ENCODE measurements around the gene SLC22A7. TPM values are rescaled to one million over a fixed set of nuclear protein-coding genes. Genes with fewer than 3 reads are reported as not detected.

SLC22A7 gene
- polyA plus RNA-seq, 1 donor (not counting 4 experiments of a cell fraction or from before 2014, with no cell fraction given), result not detected

DNA sequence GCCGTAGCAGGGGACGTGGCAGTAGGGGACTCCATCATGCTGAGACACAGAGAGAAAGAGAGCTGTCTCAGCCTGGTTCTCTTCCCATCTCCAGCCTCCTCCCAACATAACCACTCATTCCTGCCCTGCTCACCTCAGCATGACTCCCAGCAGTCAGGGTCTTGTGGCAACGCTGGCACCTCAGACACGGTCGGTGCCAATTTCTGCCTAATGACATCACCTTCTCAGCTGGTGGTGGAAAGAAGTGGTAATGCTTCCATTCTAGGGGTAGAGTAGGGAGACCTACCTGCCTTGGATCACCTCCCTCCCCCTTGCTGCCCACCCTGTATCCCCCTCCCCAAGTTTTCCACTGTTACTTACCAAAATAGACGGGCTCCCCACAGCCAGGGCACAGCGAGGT is 8.0 kb downstream of the SLC22A7 start:
- Histone ChIP-seq H2AFZ (ENCODE audit: control insufficient read depth, low read length) (no peak overlapping the region), H3K9me1 (ENCODE audit: control insufficient read depth, extremely low read depth, insufficient read depth, low read length) (no peaks in the 10 kb centered on the region), H3K4me1 (ENCODE audit: control insufficient read depth, extremely low read depth, insufficient read depth, low read length) (peaks cover 7% of the 10 kb centered on the region), H3K27ac (ENCODE audit: control insufficient read depth, insufficient read depth, low read length) (no peak overlapping the region), H4K20me1 (ENCODE audit: control insufficient read depth, extremely low read depth, insufficient read depth, low read length) (no peaks in the 10 kb centered on the region), H3K9me3 (ENCODE audit: control insufficient read depth, low read depth, low read length) (no peaks in the 10 kb centered on the region), H3K4me3 (ENCODE audit: control insufficient read depth in 2 of 3, extremely low read depth in 1 of 3, insufficient read depth in 2 of 3, low read depth in 1 of 3, low read length in 3 of 3) (no peak overlapping the region), H3K79me2 (ENCODE audit: control insufficient read depth, insufficient read depth, low read length) (no peaks in the 10 kb centered on the region), H3K36me3 (ENCODE audit: control insufficient read depth in 2 of 2, extremely low read depth in 1 of 2, insufficient read depth in 2 of 2, low read length in 2 of 2) (no peaks in the 10 kb centered on the region), H3K27me3 (ENCODE audit: control insufficient read depth, extremely low read depth, insufficient read depth, low read length) (peaks cover 2% of the 10 kb centered on the region), H3K9ac (ENCODE audit: control insufficient read depth, extremely low read depth, insufficient read depth, low read length) (no peak overlapping the region), H3K4me2 (ENCODE audit: control insufficient read depth, extremely low read depth, insufficient read depth, low read depth, low read length) (no peak overlapping the region)
- no peak for TF ChIP-seq EZH2 (IDR thresholded peaks at IDR 0.05; ENCODE audit: low read length)
- TF ChIP-seq CTCF (optimal IDR thresholded peaks at IDR 0.05 in 1 of 3, IDR thresholded peaks at IDR 0.05 in 1 of 3, conservative IDR thresholded peaks at IDR 0.05 in 1 of 3; ENCODE audit: extremely low read depth in 1 of 3, insufficient read depth in 2 of 3, low read length in 3 of 3), result no peak
- FAIRE-seq, result no peak
- DNase-seq (ENCODE audit: low read depth, low spot score), result no peak
- dilution Hi-C loops (cut with MboI; ENCODE audit: extremely low pct_ligation_motif_present, low sequenced_read_pairs), result no loop called here

DNA sequence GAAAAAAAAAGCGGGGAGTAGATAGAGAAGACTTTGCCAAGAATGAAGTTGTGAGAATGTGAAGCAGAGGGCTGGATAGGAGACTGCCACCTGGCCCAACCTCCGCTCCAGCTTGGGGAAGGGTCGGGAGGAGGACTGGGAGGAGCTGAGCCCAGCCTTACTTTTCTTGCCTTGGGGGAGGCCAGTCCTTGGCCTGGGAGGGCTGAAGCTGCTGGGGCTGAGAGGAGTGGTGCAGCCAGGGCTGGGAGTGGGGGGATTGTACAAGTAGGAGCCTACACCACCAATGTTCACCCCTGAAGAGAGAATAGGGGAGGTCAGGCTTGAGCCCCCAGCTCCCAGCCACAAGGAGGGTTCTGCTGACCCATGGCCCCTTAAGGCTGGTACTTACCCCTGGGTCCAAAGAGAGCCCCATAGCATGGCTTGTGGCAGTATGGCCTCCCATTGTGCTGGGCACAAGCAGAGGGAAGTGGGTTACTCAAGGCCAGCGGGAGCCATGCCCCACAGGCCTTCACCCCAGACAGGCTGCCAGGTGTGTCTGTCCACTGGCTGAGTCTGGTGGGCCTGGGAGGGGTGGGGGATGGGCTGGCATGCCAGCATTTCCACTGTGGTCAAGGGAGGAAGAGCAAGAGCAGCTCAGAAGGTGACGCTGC is 9.5 kb downstream of the SLC22A7 start:
- H3K4me1 ChIP-seq (ENCODE audit: control insufficient read depth, extremely low read depth, insufficient read depth, low read length), result peaks cover 7% of the 10 kb centered on the region
- no peak for TF ChIP-seq CTCF (optimal IDR thresholded peaks at IDR 0.05 in 1 of 3, IDR thresholded peaks at IDR 0.05 in 1 of 3, conservative IDR thresholded peaks at IDR 0.05 in 1 of 3; ENCODE audit: extremely low read depth in 1 of 3, insufficient read depth in 2 of 3, low read length in 3 of 3)
- TF ChIP-seq EZH2 (IDR thresholded peaks at IDR 0.05; ENCODE audit: low read length), result no peak
- no peaks in the 10 kb centered on the region for H3K9me3 ChIP-seq (ENCODE audit: control insufficient read depth, low read depth, low read length)
- no peaks in the 10 kb centered on the region for H3K79me2 ChIP-seq (ENCODE audit: control insufficient read depth, insufficient read depth, low read length)
- no peak overlapping the region for H3K4me2 ChIP-seq (ENCODE audit: control insufficient read depth, extremely low read depth, insufficient read depth, low read depth, low read length)
- dilution Hi-C loops (cut with MboI; ENCODE audit: extremely low pct_ligation_motif_present, low sequenced_read_pairs), result no loop called here
- H4K20me1 ChIP-seq (ENCODE audit: control insufficient read depth, extremely low read depth, insufficient read depth, low read length), result no peaks in the 10 kb centered on the region
- H2AFZ ChIP-seq (ENCODE audit: control insufficient read depth, low read length), result no peak overlapping the region
- no peak for FAIRE-seq
- no peaks in the 10 kb centered on the region for H3K9me1 ChIP-seq (ENCODE audit: control insufficient read depth, extremely low read depth, insufficient read depth, low read length)
- no peak for DNase-seq (ENCODE audit: low read depth, low spot score)
- no peak overlapping the region for H3K4me3 ChIP-seq (ENCODE audit: control insufficient read depth in 2 of 3, extremely low read depth in 1 of 3, insufficient read depth in 2 of 3, low read depth in 1 of 3, low read length in 3 of 3)
- no peak overlapping the region for H3K9ac ChIP-seq (ENCODE audit: control insufficient read depth, extremely low read depth, insufficient read depth, low read length)
- no peaks in the 10 kb centered on the region for H3K36me3 ChIP-seq (ENCODE audit: control insufficient read depth in 2 of 2, extremely low read depth in 1 of 2, insufficient read depth in 2 of 2, low read length in 2 of 2)
- no peak overlapping the region for H3K27ac ChIP-seq (ENCODE audit: control insufficient read depth, insufficient read depth, low read length)
- no peaks in the 10 kb centered on the region for H3K27me3 ChIP-seq (ENCODE audit: control insufficient read depth, extremely low read depth, insufficient read depth, low read length)
